T-helper 2 cell treated with Interferon-gamma antibody and Interleukin-4, amounts not matched to agents 100 ng/mL and 5 ng/mL, for 36 hours (primary cell): Measurements from ENCODE around the gene HSPB9. TPM values are rescaled to one million over a fixed set of nuclear protein-coding genes. Genes with fewer than 3 reads are reported as not detected.

ENCODE experiments used
- intact Hi-C: fragments of 100-400 bp; cut with micrococcal nuclease; formaldehyde crosslinking; loops from one replicate; pipeline ENCODE4 v1.15.1; 2023
- total RNA-seq: library from RNA; stranded (reverse); gene quantifications from 2 replicates; pipeline ENCODE4 v1.2.3, GENCODE V29; 2022

HSPB9 gene
- total RNA-seq, 1 donor from 2014 or later = not detected

DNA sequence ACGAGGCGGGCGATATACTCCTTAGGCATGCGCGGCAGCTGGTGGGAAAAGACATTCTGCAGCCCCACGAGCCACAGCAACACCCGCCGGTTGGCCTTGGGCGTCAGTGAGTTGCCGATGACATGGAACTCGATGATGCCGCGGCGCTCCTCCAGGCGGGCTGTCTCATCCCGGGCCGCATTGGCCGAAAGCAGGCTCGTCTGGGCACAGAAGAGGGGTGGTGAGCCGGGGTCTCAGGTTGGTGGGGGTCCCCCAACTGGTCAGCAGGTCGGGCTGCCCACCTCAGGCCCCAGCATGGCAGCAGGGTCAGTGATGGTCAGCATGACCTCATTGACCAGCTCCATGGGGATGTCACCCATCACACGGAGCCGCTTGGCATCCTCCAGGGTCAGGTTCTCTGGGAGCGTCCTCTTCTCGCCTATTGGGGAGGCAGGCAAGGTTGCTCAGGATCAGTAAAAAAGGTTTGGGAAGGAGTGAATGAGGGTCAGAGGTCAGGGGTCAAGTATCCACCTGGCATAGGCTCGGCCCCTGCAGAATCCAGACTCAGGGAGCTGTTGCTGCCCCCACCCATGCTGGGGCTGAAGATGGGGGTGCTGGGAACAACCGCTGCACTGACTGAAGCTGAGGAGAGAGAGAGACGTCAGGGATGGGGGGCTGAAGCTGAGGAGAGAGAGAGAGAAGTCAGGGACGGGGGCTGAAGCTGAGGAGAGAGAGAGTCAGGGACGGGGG lies 5.0 kb upstream of the HSPB9 start:
- intact Hi-C loops = loop anchor here (10.0 kb wide), 2 partner anchors 67 to 383 kb away; partner anchors contain the start of genes HAP1, HCRT and KCNH4

DNA sequence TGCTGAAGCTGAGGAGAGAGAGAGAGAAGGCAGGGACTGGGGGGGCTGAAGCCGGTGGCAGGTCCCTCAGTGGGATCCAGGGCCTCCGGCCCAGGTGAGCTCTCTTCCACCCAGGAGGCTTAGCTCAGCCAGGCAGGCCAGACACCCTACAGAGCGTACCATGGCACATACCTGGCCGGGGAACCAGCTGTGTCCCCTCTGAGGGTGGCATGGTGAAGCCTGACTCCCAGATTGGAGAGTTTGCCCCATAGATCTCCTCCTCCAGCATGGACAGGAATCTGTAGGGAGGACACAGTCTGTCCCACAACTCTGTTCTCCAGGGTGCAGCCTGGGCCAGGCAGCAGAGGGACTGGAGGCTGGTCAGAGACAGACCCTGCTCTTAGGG lies 4.5 kb upstream of the HSPB9 start:
- intact Hi-C loops = loop anchor here (10.0 kb wide), 2 partner anchors 67 to 383 kb away; partner anchors contain the start of genes HAP1, HCRT and KCNH4

DNA sequence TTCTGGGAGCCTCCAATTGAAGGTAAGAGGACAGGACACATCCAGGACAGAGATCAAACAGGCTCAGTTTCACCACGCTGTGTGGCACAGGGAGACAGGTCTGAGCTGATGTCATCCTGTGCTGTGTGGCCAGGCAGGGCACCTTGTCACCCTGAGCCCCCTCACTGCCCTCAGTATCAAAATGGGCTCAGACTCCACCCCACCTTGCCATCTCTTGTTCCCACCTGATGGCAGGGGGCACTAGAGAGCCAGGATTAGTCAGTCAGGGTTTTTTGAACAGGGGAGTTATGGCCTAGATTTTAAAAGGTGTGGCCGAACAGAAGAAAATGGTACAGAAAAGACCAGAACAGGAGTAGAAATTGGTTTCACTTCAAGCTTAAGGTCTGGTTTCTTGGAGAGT lies 4.1 kb upstream of the HSPB9 start:
- intact Hi-C loops = loop anchor here (10.0 kb wide), 2 partner anchors 66 to 384 kb away; partner anchors contain the start of genes HAP1, HCRT and KCNH4

DNA sequence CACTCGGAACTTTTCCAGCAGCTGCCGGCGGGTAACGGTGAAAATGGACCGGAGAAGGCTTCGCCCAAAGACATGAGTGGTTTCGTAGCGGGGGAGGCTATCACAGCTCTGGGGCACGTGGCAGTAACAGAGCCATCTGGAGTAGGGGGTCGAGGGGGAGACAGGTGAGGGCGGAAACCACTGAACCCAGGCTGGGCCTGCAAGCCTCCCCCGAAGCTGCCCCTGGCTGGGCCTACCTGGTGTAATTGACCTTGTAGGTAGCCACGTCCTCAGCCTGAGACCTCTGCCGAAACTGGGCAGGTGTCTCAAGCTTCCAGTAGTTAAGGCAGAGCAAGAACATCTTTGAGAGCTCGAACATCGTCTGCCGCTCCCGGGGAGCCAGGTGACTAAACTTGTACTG lies 3.3 kb upstream of the HSPB9 start:
- intact Hi-C loops = loop anchor here (10.0 kb wide), 2 partner anchors 66 to 384 kb away; partner anchors contain the start of genes HAP1, HCRT and KCNH4

DNA sequence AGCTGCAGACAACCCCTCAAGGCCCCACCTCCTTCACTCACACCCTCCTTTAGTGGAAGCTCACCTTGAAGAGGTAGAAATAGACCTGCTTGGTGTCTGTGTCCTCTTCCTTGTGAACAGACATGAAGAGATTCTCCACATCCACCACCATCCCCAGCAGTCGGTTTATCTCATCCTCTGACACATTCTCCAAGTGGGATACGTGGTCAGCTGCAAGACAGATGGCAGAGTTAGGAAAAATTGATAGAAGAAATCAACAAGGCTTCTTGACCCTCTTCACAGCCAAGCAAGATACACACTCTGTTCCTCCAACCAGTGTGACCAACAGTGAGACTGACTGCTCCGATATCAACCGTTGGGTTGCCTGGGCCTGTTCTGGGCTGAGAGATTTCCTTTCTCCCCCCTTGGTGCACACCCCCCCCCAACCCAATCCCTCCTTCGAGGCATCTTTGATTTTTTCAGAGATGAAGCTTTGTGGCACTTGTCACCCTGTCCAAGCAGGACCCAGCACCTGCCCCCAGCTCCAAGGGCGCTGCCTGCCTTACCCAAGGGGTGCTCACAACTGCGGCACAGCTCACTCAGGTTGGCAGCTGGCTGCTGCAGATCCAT lies 2.3 kb upstream of the HSPB9 start:
- intact Hi-C loops = no loop called here

DNA sequence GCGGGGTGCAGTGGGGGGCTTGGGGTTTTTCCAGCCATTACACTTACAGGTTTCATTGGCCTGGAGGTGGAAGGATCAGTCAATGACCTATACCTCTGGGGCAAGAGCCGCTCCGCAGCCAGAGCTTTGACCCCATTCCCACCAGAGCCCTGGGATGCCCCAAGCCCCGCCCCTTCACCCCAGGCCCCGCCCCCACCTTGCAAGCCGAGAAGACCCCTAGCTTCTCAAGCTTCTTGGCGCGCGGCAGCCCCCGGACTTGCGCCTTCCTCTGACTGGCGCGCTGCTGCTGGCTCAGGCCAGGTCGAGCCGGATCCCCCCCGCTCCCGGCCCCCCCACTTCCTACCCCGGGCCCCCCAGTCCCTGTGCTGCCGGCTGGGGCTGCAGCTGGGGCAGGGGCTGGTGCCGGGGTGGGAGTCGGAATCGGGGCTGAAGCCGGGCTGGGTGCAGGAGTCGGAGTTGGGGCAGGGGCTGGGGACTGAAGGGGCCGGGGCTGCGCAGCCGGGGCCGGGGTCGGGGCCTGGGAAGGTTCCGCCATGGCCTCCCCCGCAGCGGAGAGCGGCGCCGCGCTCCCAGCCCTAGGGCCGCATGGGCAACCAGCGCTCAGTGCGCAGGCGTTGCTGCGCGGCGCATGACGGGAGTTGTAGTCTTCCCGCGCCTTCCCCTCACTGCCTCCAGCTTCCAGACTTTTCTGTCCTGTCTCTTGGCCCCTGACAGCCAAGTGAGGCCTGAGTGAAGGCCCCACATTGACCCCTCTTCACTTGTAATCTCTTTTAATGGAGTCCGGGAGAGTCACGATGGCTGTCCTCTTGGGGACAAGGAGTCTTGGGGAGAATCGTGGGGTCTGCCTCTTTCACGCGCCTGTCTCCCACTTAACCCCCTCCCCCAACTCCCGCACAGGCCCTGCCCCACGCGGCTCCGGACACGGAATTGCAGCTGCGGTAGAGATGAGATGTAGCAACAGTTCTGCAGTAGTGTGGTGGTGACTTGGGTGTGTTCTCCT lies 1.5 kb upstream of the HSPB9 start, which contains the start of gene KAT2A:
TSS of gene KAT2A (minus strand) at position 598 of the 1,000 bp plus-strand sequence. CDS start at position 535, 63 bp downstream.
- intact Hi-C loops = no loop called here

DNA sequence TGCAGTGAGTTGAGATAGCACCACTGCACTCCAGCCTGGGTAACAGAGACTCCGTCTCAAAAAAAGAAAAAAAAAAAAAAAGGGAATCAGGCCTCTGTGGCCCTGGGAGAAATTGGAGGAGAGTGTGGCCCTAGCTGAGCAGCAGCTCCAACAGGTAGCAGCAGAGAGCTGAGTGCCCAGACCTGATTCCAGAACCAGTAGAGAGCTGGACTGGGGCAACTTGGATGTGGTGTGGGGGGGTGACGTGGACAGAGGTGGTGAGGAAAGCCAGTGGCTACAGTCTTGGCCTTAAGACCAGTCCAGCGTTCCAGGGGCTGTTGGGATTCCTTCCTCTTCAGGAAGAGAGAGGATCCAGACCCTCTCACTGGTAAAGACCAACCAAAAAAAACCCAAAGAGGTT lies 1.7 kb downstream of the HSPB9 start:
- intact Hi-C loops = no loop called here

DNA sequence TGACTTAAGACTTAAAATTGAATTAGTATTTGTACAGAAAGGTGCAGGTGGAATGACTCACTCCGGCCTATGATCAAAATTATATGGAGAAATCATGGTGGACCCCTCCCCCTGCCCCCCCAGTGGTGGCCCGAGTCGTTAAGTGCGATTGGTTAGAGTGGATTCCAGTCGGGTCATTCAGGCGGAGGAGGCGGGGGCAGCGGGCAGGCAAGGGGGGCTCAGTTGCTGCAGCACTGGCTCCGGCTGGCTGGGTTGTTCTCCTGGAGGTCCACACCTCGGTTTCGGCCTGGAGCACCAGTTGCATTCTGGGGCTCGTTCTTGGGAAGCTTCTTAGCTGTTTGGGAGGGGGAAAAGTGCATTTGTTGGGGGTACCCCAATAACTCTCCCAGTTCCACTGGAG lies 3.0 kb downstream of the HSPB9 start:
- intact Hi-C loops = no loop called here

DNA sequence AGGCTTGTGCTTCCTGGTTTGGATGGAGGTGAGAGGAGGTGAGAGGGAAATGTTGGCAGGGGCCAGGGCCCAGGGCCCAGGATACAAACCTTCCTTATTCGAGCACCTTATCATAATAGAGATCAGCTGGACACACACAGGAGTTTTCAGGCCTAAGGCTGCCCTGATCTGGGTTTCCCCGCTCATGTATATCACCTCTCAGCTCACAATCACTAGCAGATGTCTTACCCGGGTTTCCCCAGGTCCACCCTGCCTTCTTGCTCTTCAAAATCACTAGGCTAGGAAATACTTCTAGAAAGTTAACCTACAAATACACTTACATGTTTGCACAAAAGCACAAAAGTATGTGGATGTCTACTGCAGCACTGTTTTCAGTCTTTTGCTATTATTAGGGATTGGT lies 4.2 kb downstream of the HSPB9 start:
- intact Hi-C loops = no loop called here

DNA sequence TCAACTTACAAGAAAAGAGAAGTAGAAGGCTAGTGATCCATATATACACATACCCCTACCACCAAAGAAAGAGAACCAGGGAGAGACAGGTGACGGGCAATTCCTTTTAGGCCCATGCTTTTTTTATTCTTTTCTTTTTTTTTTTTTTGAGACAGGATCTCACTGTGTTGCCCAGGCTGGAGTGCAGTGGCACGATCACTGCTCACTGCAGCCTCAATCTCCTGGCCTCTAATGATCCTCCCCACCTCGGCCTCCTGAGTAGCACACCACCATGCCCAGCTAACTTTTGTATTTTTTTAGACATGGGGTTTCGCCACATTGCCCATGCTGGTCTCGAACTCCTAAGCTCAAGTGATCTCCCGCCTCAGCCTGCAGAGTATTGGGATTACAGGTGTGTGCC lies 4.8 kb downstream of the HSPB9 start:
- intact Hi-C loops = no loop called here

DNA sequence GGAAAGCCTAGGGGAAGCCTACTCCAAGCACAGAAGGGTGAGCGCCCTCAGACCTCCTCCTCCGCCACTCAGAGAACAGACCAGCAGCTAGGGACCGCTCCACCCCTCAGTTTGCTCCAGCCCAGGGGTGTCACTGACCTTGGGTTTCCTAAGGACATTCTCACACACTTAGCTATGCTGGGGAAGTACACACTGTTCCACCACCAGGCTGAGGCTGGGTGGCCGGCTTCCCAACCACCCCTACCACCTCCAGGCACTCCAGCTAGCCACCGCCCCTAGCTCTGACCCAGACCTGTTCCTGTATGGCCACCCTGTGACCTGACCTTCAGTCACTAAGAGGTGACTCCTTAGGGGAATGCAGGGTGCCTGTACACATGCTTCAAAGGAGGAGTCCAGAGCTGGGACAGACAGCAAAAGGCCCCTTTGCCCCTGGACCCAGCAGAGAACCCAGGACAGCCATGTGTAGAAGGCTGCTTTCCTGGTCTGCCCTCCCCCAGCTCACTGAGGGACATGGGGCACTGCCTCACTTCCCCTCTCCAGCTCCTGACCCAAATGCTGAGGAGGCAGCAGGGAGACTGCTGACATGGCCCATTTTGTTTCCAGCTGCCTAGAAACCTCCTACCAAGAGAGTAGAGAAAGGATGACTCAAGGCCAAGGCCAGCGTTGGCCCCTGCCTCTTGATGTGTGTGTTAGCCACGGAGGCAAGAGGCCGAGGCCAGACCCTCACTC lies 6.7 kb downstream of the HSPB9 start:
- intact Hi-C loops = no loop called here

DNA sequence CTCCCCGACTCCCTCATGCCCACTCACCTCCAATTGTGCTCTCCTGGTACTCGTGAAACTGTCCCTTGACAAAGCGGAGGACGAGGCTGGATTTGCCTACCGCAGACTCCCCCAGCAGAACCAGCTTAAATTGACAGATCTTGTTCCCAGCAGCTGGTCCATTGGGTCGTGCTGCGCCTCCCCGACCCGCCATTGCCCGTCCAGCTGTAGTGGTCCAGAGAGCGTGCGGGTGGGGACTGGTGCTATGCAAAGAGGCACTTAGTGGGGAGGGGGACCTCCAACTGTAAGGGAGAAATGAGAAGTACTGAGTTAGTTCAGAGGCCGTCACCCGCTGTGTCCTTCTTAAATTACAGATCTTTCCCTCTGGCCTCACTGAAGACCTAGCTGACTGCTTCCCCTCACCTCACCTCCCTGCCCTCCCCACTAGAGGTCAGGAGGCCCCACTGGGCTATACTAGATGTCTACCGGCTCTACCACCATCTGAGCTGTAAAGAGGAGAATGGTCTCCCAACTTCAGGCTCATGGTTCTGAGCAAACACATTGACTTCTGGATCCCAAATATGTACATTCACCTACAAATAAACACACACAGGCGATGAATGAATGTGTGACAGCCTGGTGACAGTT lies 7.8 kb downstream of the HSPB9 start:
- intact Hi-C loops = no loop called here

DNA sequence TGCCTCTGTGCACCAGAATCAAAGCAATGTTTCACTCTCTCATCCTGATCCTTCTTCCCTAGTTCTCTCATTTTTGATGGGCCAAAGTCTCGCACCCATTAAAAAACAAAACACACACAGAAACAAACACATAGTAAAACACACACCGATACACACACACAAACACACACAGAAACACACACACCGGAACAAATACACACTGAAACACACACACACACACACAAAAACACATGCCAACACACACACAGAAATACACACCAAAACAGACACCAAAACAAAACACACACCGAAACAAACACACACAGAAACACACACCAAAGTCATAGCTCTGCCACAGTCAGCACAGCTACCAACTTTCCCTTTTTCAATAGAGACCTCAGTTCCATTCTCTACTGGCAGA lies 8.6 kb downstream of the HSPB9 start:
- intact Hi-C loops = no loop called here

DNA sequence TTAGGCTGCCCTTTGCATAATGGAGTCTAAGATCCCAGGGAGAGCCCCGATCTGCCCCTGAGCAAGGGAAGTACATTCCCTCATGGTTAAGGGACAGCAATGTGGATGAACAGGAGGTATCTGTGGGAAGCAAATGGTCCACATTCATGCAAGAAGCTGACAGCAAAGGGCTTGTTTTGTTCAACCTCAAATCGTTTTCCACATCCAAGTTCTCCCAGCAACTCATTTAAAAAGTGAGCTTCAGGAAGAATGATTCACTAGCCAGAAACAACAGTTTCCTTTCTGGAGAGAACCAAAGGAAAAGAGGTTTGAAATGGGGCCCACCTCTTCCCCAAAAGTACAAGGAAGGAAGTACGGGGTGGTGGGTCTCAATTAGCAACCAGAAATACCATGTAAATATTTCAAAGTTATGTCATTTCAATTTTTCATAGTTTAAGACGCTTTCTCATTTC lies 9.4 kb downstream of the HSPB9 start:
- intact Hi-C loops = no loop called here

DNA sequence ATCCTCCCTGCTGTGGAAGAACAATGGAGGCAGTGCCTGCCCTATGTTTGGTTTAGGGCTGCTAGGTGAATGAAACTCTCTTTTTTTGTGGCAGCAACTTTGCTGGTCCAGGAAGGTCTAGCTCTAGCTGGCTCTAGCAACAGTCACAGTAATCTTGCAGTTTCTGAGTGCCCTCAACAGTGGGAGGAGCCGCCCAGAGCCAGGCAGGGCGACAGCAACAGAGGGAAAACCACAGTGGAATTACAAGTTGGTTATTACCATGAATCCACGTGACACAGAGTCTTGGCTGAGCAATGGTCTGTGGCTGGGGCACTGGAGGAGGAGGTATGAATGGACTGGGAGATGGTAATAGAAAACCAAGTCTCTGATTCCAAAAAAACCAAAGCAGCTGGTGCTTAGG lies 10.3 kb downstream of the HSPB9 start:
- intact Hi-C loops = no loop called here

DNA sequence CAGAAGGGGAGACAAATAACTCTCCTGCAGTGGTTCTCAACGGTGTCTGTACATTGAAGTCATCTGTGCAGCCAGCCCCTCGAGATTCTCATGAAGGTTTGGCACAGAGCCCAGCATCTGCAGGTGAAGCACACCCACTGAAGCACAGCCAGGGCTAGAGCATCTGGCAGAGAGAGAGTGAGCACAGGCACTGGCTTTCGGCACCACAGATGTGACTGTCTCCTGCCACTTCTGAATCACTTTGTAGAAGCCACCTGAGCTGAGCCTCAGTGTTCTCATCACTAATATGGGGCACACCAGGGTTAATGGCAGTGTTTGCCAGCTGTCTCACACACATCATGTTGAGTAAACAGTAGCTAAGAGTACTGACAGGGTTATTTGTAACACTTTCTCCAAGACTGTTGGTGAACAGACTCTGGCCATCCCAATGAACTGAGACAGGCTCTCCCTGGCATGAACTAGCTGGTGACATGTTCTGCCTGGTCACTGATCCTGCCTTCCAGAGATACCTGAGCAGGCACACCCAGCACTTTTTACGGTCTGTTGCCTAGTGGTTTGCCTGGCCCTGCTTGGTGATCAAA lies 10.9 kb downstream of the HSPB9 start:
- intact Hi-C loops = no loop called here

DNA sequence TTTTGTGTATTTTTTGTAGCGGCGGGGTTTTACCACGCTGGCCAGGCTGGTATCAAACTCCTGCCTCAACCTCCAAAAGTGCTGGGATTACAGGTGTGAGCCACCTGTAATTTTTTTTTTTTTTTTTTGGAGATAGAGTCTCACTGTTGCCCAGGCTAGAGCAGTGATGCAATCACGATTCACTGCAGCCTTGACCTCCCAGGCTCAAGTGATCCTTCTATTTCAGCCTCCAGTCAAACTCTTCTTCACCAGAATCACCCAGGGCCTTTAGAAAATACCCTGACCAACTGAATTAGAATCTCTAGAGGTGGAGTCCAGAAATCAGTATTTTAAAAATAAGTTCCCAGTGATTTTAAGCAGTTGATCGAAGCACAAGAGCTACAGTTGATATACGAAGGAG lies 12.5 kb downstream of the HSPB9 start:
- intact Hi-C loops = no loop called here

DNA sequence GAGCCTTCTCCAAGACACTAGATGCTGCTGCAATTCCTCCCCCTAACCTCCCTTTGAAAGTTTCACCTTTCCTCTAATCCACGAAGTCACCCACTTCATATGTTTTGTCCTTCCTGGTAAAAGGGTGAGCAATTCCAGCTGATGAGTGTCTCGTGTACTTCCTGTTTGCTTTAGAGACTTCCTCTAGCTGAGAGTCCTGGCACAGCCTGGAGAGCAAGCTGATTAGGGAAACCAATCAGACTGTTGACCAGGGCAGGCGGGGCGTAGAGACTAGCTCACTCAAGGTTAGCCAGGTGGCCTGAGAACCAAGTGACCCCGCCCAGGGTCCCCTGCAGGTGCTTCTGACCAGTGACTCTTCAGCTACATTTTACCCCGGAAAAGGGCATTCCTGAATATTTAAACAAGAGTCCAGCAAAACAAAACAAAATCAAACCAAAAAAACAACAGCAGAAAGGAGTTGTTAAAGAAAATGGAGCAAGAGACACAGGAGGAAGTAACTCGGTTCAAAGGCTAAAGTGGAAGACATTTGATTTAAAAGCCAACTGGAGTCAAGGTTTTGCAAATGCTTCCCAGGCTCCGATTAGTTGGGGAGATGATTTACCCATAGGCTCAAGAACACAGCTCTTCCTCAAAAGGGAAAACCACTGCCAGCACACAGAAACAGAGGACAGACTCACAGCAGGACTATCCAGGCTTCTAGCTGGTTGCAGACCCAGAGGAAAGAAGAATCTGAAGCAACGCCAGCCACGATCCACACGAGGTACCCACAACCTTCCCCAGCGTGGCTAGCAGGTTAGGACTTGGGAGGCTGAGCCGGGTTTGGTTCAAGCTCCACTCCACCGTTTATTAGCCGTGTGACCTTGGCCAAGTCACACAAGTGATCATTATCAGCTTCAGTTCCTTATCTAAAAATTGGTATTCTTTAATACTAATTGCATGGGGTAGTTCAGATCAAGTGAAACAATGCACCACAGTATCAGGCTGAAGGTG lies 13.4 kb downstream of the HSPB9 start:
- intact Hi-C loops = no loop called here

DNA sequence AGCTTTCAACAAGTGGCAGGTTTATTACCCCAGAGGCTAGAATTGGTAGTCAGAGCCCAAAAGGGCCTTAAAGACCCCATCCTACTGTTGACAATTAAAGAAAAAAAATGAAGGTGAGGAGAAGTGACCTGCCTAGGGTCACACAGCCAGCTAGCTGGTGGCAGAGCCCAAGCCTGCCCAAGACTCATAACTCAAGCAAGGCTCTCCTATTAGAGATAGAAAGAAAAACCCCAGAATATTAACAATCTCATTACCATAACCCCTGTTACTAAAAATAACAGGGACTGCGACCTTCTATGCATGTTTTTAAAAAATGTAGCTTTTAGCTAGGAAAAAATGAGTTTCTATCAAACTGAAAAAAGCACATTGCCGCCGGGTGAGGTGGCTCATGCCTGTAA lies 14.0 kb downstream of the HSPB9 start:
- intact Hi-C loops = no loop called here
